ENCODE measurements around the gene NFIB. TPM values are rescaled to one million over a fixed set of nuclear protein-coding genes. Genes with fewer than 3 reads are reported as not detected.

NFIB gene
- total and polyA plus RNA-seq, 10 of the 15 experiments (the other 5 are each of a cell fraction or from before 2014, with no cell fraction given), result under 0.01 to 0.19 (median 0.05) TPM; not detected in 3

DNA sequence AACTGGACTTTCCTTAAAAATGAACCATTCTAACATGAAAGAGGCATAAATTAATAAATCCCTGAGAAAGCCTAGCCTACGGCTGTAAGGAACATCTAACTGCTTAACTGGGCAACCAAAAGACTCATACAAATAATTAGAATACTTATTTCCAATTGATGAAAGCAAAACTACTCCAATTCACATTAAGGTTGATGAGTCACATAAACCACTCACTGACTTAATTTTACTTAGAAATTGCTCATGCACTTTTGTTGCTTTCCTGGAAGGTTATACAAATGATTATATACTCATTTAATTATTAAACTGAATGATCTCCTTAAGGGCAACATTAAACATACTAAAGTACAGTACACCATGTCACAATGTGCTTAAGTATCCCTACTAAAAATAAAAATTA is 101.9 kb downstream of the NFIB start:
- Histone ChIP-seq H4K20me1 (ENCODE audit: control insufficient read depth, insufficient read depth) (no peaks in the 10 kb centered on the region), H3K9me3 (replicated peaks; ENCODE audit: control insufficient read depth, insufficient read depth, low read length) (no peaks in the 10 kb centered on the region), H3K27ac (ENCODE audit: control insufficient read depth, insufficient read depth) (no peak overlapping the region), H3K4me1 (ENCODE audit: control insufficient read depth, insufficient read depth, low read length) (no peaks in the 10 kb centered on the region), H3K4me3 (no peak overlapping the region), H3K9ac (ENCODE audit: control insufficient read depth, insufficient read depth, low read length) (no peak overlapping the region), H3K4me2 (ENCODE audit: control insufficient read depth, insufficient read depth) (no peak overlapping the region), H3K27me3 (replicated peaks in 1 of 2; ENCODE audit: control insufficient read depth in 2 of 2, insufficient read depth in 2 of 2, low read length in 1 of 2) (no peaks in the 10 kb centered on the region), H3K36me3 (ENCODE audit: control insufficient read depth in 2 of 2, insufficient read depth in 2 of 2, low read length in 1 of 2) (no peaks in the 10 kb centered on the region), H3K79me2 (ENCODE audit: control insufficient read depth, insufficient read depth, low read length) (no peaks in the 10 kb centered on the region), H2AFZ (ENCODE audit: control insufficient read depth, low read depth, low read length) (no peak overlapping the region)
- CTCF ChIA-PET, result no interaction called here
- intact Hi-C loops (cut with micrococcal nuclease; ENCODE audit: unreplicated experiment) (no loop called here), in situ Hi-C loops (cut with MboI) (no loop called here)
- POLR2A ChIA-PET, result no interaction called here
- 26% methylated on average over 1 of the region's 1 CpG for WGBS (ENCODE audit: insufficient coverage, insufficient replicate concordance, low lambda C conversion rate, missing lambda C conversion rate)
- RAD21 ChIA-PET (ENCODE audit: unreplicated experiment), result no interaction called here
- TF ChIP-seq SP1 (IDR thresholded peaks at IDR 0.05; ENCODE audit: low read depth, low read length), result no peak
- TF ChIP-seq YBX1 (IDR thresholded peaks at IDR 0.05), result no peak
- TF ChIP-seq MYC (IDR thresholded peaks at IDR 0.05; ENCODE audit: insufficient read depth, insufficient read length, insufficient replicate concordance, low read length, severe bottlenecking), result no peak
- TF ChIP-seq, protein P1, sequence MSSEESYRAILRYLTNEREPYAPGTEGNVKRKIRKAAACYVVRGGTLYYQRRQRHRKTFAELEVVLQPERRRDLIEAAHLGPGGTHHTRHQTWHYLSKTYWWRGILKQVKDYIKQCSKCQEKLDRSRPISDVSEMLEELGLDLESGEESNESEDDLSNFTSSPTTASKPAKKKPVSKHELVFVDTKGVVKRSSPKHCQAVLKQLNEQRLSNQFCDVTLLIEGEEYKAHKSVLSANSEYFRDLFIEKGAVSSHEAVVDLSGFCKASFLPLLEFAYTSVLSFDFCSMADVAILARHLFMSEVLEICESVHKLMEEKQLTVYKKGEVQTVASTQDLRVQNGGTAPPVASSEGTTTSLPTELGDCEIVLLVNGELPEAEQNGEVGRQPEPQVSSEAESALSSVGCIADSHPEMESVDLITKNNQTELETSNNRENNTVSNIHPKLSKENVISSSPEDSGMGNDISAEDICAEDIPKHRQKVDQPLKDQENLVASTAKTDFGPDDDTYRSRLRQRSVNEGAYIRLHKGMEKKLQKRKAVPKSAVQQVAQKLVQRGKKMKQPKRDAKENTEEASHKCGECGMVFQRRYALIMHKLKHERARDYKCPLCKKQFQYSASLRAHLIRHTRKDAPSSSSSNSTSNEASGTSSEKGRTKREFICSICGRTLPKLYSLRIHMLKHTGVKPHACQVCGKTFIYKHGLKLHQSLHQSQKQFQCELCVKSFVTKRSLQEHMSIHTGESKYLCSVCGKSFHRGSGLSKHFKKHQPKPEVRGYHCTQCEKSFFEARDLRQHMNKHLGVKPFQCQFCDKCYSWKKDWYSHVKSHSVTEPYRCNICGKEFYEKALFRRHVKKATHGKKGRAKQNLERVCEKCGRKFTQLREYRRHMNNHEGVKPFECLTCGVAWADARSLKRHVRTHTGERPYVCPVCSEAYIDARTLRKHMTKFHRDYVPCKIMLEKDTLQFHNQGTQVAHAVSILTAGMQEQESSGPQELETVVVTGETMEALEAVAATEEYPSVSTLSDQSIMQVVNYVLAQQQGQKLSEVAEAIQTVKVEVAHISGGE (CRISPR knock-in tag; IDR thresholded peaks at IDR 0.05), result no peak
- FAIRE-seq (no peak), ATAC-seq (no peak), DNase-seq (ENCODE audit: low read depth, low spot score) (no peak)
- SMC1A ChIA-PET (ENCODE audit: uncharacterized antibody, unreplicated experiment), result interaction anchor here (1.0 kb wide), 1 partner anchor 9 kb away, joined by 3 read pairs; no protein-coding TSS in a partner anchor
- no TSS peak for BruUV-seq (replicated peaks)

DNA sequence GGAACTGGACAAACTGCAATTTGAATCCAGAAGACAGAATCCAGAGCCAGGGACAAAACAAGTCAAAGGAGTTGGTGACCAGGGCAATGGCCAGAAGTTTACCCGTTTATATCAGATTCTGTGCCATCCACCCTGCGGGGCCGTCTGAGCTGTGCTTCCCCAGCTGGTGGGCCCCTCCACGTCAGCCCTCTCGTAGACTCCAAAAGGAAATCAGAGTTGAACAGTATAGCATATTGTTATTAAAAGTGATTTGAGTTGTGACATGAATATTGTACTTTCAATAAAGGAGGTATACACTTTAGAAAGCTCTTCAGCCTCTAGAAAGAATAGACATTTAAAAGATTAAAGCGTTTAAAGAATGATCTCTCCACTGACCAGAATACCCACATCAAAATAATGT is 102.4 kb downstream of the NFIB start:
- no peak overlapping the region for H3K9ac ChIP-seq (ENCODE audit: control insufficient read depth, insufficient read depth, low read length)
- H3K79me2 ChIP-seq (ENCODE audit: control insufficient read depth, insufficient read depth, low read length), result no peaks in the 10 kb centered on the region
- POLR2A ChIA-PET, result no interaction called here
- in situ Hi-C loops (cut with MboI), result no loop called here
- SMC1A ChIA-PET (ENCODE audit: uncharacterized antibody, unreplicated experiment), result no interaction called here
- intact Hi-C loops (cut with micrococcal nuclease; ENCODE audit: unreplicated experiment), result no loop called here
- no peaks in the 10 kb centered on the region for H3K9me3 ChIP-seq (replicated peaks; ENCODE audit: control insufficient read depth, insufficient read depth, low read length)
- no peaks in the 10 kb centered on the region for H3K36me3 ChIP-seq (ENCODE audit: control insufficient read depth in 2 of 2, insufficient read depth in 2 of 2, low read length in 1 of 2)
- no peak overlapping the region for H3K4me2 ChIP-seq (ENCODE audit: control insufficient read depth, insufficient read depth)
- DNase-seq (ENCODE audit: low read depth, low spot score), result no peak
- BruUV-seq (replicated peaks), result no TSS peak
- RAD21 ChIA-PET (ENCODE audit: unreplicated experiment), result no interaction called here
- no peak for FAIRE-seq
- H3K27ac ChIP-seq (ENCODE audit: control insufficient read depth, insufficient read depth), result no peak overlapping the region
- no peak overlapping the region for H2AFZ ChIP-seq (ENCODE audit: control insufficient read depth, low read depth, low read length)
- CTCF ChIA-PET, result no interaction called here
- ATAC-seq, result no peak
- H3K4me3 ChIP-seq, result no peak overlapping the region
- 43% methylated on average over 6 of the region's 6 CpGs for WGBS (ENCODE audit: insufficient coverage, insufficient replicate concordance, low lambda C conversion rate, missing lambda C conversion rate)
- TF ChIP-seq NR2C2 (IDR thresholded peaks at IDR 0.05; ENCODE audit: borderline replicate concordance, control insufficient read depth, insufficient read length, low read depth) (no peak), SUZ12 (IDR thresholded peaks at IDR 0.05; ENCODE audit: unreplicated experiment) (no peak), ZNF274 (IDR thresholded peaks at IDR 0.05; ENCODE audit: insufficient read depth, insufficient read length) (no peak), NFYA (IDR thresholded peaks at IDR 0.05; ENCODE audit: borderline replicate concordance, low read depth, low read length) (no peak), NFYB (IDR thresholded peaks at IDR 0.05; ENCODE audit: insufficient read depth, low read depth, low read length) (no peak)
- TF ChIP-seq, protein P2, sequence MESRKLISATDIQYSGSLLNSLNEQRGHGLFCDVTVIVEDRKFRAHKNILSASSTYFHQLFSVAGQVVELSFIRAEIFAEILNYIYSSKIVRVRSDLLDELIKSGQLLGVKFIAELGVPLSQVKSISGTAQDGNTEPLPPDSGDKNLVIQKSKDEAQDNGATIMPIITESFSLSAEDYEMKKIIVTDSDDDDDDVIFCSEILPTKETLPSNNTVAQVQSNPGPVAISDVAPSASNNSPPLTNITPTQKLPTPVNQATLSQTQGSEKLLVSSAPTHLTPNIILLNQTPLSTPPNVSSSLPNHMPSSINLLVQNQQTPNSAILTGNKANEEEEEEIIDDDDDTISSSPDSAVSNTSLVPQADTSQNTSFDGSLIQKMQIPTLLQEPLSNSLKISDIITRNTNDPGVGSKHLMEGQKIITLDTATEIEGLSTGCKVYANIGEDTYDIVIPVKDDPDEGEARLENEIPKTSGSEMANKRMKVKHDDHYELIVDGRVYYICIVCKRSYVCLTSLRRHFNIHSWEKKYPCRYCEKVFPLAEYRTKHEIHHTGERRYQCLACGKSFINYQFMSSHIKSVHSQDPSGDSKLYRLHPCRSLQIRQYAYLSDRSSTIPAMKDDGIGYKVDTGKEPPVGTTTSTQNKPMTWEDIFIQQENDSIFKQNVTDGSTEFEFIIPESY (IDR thresholded peaks at IDR 0.05), result no peak
- TF ChIP-seq, protein P3, sequence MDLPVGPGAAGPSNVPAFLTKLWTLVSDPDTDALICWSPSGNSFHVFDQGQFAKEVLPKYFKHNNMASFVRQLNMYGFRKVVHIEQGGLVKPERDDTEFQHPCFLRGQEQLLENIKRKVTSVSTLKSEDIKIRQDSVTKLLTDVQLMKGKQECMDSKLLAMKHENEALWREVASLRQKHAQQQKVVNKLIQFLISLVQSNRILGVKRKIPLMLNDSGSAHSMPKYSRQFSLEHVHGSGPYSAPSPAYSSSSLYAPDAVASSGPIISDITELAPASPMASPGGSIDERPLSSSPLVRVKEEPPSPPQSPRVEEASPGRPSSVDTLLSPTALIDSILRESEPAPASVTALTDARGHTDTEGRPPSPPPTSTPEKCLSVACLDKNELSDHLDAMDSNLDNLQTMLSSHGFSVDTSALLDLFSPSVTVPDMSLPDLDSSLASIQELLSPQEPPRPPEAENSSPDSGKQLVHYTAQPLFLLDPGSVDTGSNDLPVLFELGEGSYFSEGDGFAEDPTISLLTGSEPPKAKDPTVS (IDR thresholded peaks at IDR 0.05; ENCODE audit: low read depth, low read length), result no peak
- no peaks in the 10 kb centered on the region for H3K27me3 ChIP-seq (replicated peaks in 1 of 2; ENCODE audit: control insufficient read depth in 2 of 2, insufficient read depth in 2 of 2, low read length in 1 of 2)
- no peaks in the 10 kb centered on the region for H3K4me1 ChIP-seq (ENCODE audit: control insufficient read depth, insufficient read depth, low read length)
- no peaks in the 10 kb centered on the region for H4K20me1 ChIP-seq (ENCODE audit: control insufficient read depth, insufficient read depth)

Data from GM12878 (cell line).